Transverse colon (tissue), 4 donors: ENCODE measurements around the gene NSMF.

Source experiments
- CTCF ChIP-seq, 5 experiments: fragments of 200-600 bp in 3 of 5; fragments of 450-650 bp in 2 of 5; sonication (generic) in 3 of 5; IDR thresholded peaks; 1 replicate in 2 of 5; 2 replicates in 3 of 5; pipeline ENCODE4 v1.5.1; 2016 to 2017; ENCODE audit warnings: antibody characterized with exemption in 5 of 5, inconsistent platforms in 3 of 5, mild to moderate bottlenecking in 2 of 5, moderate library complexity in 1 of 5
- POLR2A ChIP-seq: fragments of 450-650 bp; IDR thresholded peaks from one replicate; pipeline ENCODE4 v1.6.1; 2016; ENCODE audit warnings: antibody characterized with exemption, mild to moderate bottlenecking, moderate library complexity
- POLR2AphosphoS5 ChIP-seq, 3 donors: sonication (generic); formaldehyde crosslinking; IDR thresholded peaks; one replicate each; pipeline ENCODE4 v1.6.1; 2016; ENCODE audit warnings: antibody characterized with exemption in 3 of 3

GRCh38 chr9:137433916-137434431, 25.2 kb downstream of the NSMF start:
- TF ChIP-seq CTCF (IDR thresholded peaks at IDR 0.05): no peak
- no peak for TF ChIP-seq POLR2A
- no peak for TF ChIP-seq POLR2AphosphoS5 (IDR thresholded peaks at IDR 0.05)
